AG04449 (cell line): ENCODE results near the gene RAN.
"Not testable (repeated sequence)": the region's sequence is repeated elsewhere in the genome, so short reads cannot be mapped to it uniquely, and the experiment has no call there.

ENCODE experiments used
- CTCF ChIA-PET: fragments of 350-600 bp; formaldehyde crosslinking; extraction: SDS; loops from one replicate; lab custom pipeline; 2021; ENCODE audit warnings: antibody characterized with exemption; lab: Yijun Ruan, JAX
- POLR2A ChIA-PET: fragments of 400-600, 350-600 bp; formaldehyde crosslinking; extraction: SDS; loops from one replicate; lab custom pipeline; 2020; ENCODE audit warnings: antibody characterized with exemption, inconsistent platforms; lab: Yijun Ruan, JAX
- DNase-seq: peaks from one replicate; pipeline ENCODE4 v3.0.0-alpha.2; 2010; ENCODE audit warnings: low read depth, low spot score
- H3K4me3 ChIP-seq: 2 replicates; pipeline ENCODE4 v1.5.1; 2011; ENCODE audit warnings: low read depth, mild to moderate bottlenecking, control low read depth, low read length
- TF ChIP-seq, protein P1 (sequence below): IDR thresholded peaks from one replicate; pipeline ENCODE4 v1.5.1; 2011; ENCODE audit warnings: mild to moderate bottlenecking, moderate library complexity, low read length, control low read depth, inconsistent platforms; ENCODE audit not compliant: insufficient read depth; ENCODE audit errors: missing control alignments

The RAN gene

DNA sequence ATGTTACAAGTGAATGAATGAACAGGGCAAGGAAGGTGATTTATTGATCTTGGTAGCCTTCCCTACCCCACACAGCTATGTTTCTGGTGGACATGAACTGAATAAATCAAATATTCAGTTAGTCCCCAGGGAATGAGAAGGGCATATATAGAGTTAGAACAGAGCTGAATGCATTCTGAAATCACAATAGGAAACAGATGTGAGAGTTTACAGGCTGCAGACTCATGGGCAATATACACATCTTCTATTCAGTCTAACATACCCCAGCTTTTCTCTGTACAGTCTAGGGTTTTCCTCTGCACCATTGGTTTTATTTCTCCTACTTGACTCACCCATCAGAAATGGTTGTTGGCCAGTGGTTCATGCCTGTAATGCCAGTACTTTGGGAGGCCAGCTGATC lies 25.5 kb upstream of the RAN start:
- TF ChIP-seq, protein P1, sequence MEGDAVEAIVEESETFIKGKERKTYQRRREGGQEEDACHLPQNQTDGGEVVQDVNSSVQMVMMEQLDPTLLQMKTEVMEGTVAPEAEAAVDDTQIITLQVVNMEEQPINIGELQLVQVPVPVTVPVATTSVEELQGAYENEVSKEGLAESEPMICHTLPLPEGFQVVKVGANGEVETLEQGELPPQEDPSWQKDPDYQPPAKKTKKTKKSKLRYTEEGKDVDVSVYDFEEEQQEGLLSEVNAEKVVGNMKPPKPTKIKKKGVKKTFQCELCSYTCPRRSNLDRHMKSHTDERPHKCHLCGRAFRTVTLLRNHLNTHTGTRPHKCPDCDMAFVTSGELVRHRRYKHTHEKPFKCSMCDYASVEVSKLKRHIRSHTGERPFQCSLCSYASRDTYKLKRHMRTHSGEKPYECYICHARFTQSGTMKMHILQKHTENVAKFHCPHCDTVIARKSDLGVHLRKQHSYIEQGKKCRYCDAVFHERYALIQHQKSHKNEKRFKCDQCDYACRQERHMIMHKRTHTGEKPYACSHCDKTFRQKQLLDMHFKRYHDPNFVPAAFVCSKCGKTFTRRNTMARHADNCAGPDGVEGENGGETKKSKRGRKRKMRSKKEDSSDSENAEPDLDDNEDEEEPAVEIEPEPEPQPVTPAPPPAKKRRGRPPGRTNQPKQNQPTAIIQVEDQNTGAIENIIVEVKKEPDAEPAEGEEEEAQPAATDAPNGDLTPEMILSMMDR = no peak
- no peak overlapping the region for H3K4me3 ChIP-seq
- ChIA-PET CTCF (interaction anchor here (0.8 to 1.4 kb wide), 5 partner anchors 9 to 28 kb away, joined by 3 to 7 read pairs (median 3); no protein-coding TSS in a partner anchor), POLR2A (no interaction called here)
- DNase-seq = peak; percentile 82

DNA sequence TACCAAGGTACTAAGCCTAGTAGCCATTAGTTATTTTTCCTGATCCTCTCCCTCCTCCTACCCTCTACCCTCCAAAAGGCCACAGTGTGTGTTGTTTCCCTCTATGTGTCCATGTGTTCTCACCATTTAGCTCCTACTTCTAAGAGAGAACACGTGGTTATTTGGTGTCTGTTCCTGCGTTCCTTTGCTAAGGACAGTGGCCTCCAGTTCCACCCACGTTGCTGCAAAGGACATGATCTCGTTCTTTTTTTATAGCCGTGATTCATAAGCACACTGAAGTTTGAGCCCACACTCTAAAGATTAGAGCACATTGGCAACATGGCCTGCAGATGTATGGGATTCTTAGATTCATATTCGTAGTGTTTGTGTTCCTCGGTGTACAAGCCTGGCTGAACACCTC lies 24.8 kb upstream of the RAN start:
- no peak for DNase-seq
- no peak overlapping the region for H3K4me3 ChIP-seq
- CTCF ChIA-PET = interaction anchor here (1.0 kb wide), 1 partner anchor 29 kb away, joined by 3 read pairs; no protein-coding TSS in a partner anchor
- TF ChIP-seq, protein P1 = no peak
- POLR2A ChIA-PET = no interaction called here

DNA sequence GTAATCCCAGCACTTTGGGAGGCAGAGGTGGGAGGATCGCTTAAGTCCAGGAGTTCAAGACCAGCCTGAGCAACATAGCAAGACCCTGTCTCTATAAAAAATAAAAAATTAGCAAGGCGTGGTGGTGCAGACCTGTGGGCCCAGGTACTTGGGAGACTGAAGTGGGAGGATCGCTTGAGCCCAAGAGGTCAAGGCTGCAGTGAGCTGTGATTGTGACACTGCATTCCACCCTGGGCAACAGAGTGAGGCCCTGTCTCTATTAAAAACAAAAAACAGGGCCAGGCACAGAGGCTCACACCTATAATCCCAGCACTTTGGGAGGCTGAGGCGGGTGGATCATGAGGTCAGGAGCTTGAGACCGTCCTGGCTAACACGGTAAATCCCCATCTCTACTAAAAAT lies 23.8 kb upstream of the RAN start:
- CTCF ChIA-PET, DNase-seq, POLR2A ChIA-PET, H3K4me3 ChIP-seq: not testable (repeated sequence)

DNA sequence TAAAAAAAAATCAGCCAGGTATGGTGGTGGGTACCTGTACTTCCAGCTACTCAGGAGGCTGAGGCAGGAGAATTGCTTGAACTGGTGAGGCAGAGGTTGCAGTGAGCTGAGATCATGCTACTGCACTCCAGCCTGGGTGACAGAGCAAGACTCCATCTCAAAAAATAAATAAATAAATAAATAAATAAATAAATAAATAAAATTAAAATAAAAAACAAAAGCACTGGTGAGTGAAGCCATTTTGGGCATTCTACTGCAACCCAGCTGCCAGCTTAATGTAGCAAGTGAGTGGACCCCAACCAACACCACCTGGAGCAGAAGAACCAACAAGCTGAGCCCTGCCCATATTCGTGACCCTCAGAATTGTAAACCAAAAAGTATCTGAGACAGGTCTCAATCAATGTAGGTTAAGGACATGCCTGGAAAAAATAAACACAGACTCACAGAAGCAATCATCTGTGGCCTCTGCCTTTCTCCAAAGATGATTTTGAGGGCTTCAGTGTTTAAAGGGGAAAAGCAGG lies 23.0 kb upstream of the RAN start:
- DNase-seq, H3K4me3 ChIP-seq, POLR2A ChIA-PET: not testable (repeated sequence)
- CTCF ChIA-PET = interaction anchor here (0.7 kb wide), 1 partner anchor 22 kb away, joined by 6 read pairs; no protein-coding TSS in a partner anchor

DNA sequence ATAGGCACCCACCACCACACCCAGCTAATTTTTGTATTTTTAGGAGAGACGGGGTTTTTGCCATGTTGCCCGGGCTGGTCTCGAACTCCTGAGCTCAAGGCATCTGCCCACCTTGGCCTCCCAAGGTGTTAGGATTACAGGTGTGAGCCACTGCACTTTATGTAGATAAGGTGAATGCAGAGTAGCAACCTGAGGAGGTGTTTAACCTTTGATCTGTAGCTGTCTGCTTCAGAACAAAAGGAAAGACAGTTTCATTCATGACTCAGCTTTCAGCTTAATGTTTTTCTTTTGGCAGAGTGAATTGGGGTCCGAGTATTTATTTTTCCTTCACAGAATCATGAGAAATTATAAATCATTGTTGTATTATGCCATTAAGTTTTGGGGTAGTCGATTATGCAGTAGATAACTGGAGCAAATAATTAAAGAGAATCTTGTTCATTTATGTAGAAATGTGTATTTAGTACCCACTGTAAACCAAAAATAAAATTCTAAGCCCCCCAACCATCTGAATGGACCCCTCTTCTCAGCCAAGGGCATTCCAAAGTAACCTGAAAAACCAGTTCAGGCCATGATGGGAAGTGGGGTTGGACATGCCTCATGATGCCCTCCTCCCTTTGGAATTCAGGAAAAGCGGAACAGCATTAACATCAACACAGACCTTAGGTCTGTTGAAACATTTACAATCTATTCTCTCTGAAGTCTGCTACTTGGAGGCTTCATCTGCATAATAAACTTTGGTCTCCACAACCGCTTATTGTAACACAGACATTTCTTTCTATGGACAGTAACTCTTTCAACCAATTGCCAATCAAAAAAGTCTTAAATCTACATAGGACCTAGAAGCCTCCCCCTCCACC lies 22.1 kb upstream of the RAN start:
- TF ChIP-seq, protein P1 = no peak
- H3K4me3 ChIP-seq = no peak overlapping the region
- no peak for DNase-seq
- POLR2A ChIA-PET = no interaction called here
- CTCF ChIA-PET = interaction anchor here (0.7 kb wide), 1 partner anchor 21 kb away, joined by 6 read pairs; no protein-coding TSS in a partner anchor

DNA sequence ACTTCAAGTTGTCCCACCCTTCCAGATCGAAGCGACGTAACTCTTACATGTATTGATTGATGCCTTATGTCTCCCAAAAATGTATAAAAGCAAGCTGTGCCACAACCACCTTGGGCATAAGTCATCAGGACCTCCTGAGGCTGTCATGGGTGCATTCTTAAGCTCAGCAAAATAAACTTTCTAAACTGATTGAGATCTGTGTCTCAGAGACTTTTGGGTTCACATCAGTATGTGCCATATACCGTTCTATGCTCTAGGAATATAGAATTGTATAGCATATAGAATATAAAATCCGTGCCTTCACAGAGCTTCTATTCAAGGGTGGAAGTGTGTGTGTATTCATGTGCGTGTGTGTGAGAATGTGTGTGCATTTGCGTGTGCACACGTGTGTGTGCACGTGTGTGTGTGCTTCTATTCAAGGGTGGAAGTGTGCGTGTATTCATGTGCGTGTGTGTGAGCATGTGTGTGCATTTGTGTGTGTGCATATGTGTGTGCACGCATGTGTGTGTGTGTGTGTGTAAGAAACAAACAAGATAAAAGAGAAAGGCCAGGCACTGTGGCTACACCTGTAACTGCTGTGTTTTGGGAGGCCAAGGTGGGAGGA lies 21.3 kb upstream of the RAN start:
- DNase-seq = no peak
- CTCF ChIA-PET = no interaction called here
- no peak overlapping the region for H3K4me3 ChIP-seq
- TF ChIP-seq, protein P1 = no peak
- POLR2A ChIA-PET = no interaction called here

DNA sequence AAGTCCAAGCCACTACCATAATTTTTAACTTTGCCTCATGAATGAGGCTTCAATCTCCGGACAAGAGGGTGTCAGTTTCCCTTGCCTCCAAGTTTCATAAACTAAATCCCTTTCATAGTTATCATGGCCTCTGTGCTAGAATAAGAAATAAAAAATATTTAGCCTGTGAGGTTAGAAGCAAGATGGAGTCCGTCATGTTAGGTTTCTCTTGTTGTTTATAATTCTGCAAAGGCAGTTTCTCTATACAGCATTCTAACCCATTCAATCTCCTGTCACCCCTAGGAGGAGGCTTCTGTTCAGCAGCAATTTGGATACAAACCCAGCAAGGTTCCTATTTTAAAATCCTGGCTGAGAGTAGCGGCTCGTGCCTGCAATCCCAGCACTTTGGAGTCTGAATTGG lies 15.8 kb upstream of the RAN start:
- CTCF ChIA-PET = no interaction called here
- POLR2A ChIA-PET = no interaction called here
- TF ChIP-seq, protein P1 = no peak
- H3K4me3 ChIP-seq = no peak overlapping the region
- DNase-seq = no peak
